Mucosa of descending colon (tissue), 3 donors: ENCODE data around the gene LEAP2. TPM values are rescaled to one million over a fixed set of nuclear protein-coding genes. Genes with fewer than 3 reads are reported as not detected.
"Not testable (repeated sequence)": the region's sequence is repeated elsewhere in the genome, so short reads cannot be mapped to it uniquely, and the experiment has no call there.

ENCODE experiments used
- ATAC-seq: fragments of 200-7000 bp; cut with Tn5 transposase; one replicate; pipeline ENCODE4 v1.9.1; 2020; ENCODE audit warnings: mild to moderate bottlenecking, moderate library complexity
- DNase-seq, 3 donors: peaks; one replicate each; pipeline ENCODE4 v3.0.0-alpha.2; 2020
- H3K36me3 ChIP-seq: fragments of 200-600 bp; one replicate; pipeline ENCODE4 v1.8.0; 2021; ENCODE audit warnings: low read depth, mild to moderate bottlenecking
- H3K4me1 ChIP-seq: fragments of 200-600 bp; one replicate; pipeline ENCODE4 v1.8.0; 2021; ENCODE audit warnings: low read depth, mild to moderate bottlenecking
- H3K4me3 ChIP-seq: fragments of 200-600 bp; one replicate; pipeline ENCODE4 v1.8.0; 2021; ENCODE audit warnings: mild to moderate bottlenecking
- H3K9me3 ChIP-seq: fragments of 200-600 bp; one replicate; pipeline ENCODE4 v1.8.0; 2021; ENCODE audit warnings: mild to moderate bottlenecking
- intact Hi-C, 2 donors: fragments of 100-400 bp; cut with DNase I in 1 of 2; cut with micrococcal nuclease in 1 of 2; formaldehyde crosslinking; loops; one replicate each; pipeline versions ENCODE4 v1.11.0 to v1.11.1; 2022; cut with DNase I, micrococcal nuclease
- total RNA-seq, 3 donors: library from RNA; stranded (reverse); fragmentation: NEBNext Ultra II Directional in 2 of 3; extraction: Animal tissue kit (Norgen Biotek cat#: 25700) in 2 of 3; gene quantifications; one replicate each; pipeline versions ENCODE4 v1.2.1 to v1.2.4, GENCODE V29; 2021 to 2023
- TF ChIP-seq, protein P1 (sequence below): fragments of 200-600 bp; IDR thresholded peaks from one replicate; pipeline ENCODE4 v1.8.0; 2022; ENCODE audit warnings: antibody characterized with exemption, mild to moderate bottlenecking
- donor health status: DM: no; HTN: no; CAD: no; lungs with moderate emphysema.
- donor health status: DM: no; HTN: no; CAD: no.
- donor health status: DM: no; HTN: yes; CAD: no.

Gene LEAP2
- total RNA-seq, 3 donors from 2014 or later: 2.9 to 9.9 (median 3.8) TPM

DNA sequence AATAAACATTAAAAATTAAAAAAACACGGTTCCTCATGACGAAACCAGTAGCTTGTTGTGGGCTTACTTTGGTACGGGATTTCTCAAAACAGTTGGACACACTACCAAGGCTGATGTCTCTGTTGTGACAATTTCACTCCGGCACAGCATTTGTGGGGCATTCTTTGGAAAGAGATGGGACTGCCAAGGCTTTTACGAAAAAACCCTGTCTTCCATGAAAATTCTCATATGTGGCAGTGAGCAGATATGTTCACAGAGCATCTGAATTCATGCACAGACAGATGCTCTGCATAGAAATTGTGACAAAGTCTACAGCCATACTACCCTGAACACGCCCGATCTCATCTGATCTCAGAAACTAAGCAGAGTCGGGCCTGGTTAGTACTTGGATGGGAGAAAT, 25.2 kb upstream of the LEAP2 start:
- intact Hi-C loops: no loop called here
- Histone ChIP-seq H3K4me1 (no peaks in the 10 kb centered on the region), H3K36me3 (no peaks in the 10 kb centered on the region), H3K4me3 (no peak overlapping the region), H3K9me3 (no peaks in the 10 kb centered on the region)
- no peak for ATAC-seq
- DNase-seq: no peak
- TF ChIP-seq, protein P1, sequence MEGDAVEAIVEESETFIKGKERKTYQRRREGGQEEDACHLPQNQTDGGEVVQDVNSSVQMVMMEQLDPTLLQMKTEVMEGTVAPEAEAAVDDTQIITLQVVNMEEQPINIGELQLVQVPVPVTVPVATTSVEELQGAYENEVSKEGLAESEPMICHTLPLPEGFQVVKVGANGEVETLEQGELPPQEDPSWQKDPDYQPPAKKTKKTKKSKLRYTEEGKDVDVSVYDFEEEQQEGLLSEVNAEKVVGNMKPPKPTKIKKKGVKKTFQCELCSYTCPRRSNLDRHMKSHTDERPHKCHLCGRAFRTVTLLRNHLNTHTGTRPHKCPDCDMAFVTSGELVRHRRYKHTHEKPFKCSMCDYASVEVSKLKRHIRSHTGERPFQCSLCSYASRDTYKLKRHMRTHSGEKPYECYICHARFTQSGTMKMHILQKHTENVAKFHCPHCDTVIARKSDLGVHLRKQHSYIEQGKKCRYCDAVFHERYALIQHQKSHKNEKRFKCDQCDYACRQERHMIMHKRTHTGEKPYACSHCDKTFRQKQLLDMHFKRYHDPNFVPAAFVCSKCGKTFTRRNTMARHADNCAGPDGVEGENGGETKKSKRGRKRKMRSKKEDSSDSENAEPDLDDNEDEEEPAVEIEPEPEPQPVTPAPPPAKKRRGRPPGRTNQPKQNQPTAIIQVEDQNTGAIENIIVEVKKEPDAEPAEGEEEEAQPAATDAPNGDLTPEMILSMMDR: no peak

- H3K4me3 ChIP-seq: no peak overlapping the region
- no peaks in the 10 kb centered on the region for H3K36me3 ChIP-seq
- DNase-seq (no peak), ATAC-seq (no peak)
- TF ChIP-seq, protein P1: no peak
- intact Hi-C loops: no loop called here
- no peaks in the 10 kb centered on the region for H3K9me3 ChIP-seq
- H3K4me1 ChIP-seq: no peaks in the 10 kb centered on the region
These were observed 24.1 kb upstream of the LEAP2 start for GRCh38 chr5:132849347-132849746.

GRCh38 chr5:132850066-132850465, 23.4 kb upstream of the LEAP2 start:
- Histone ChIP-seq H3K4me1 (no peaks in the 10 kb centered on the region), H3K9me3 (no peaks in the 10 kb centered on the region), H3K4me3 (no peak overlapping the region), H3K36me3 (no peaks in the 10 kb centered on the region)
- TF ChIP-seq, protein P1: no peak
- ATAC-seq: no peak
- no peak for DNase-seq
- intact Hi-C loops: no loop called here

GRCh38 chr5:132853323-132853722, 20.1 kb upstream of the LEAP2 start:
- Histone ChIP-seq H3K4me1 (no peaks in the 10 kb centered on the region), H3K4me3 (no peak overlapping the region), H3K9me3 (no peaks in the 10 kb centered on the region), H3K36me3 (no peaks in the 10 kb centered on the region)
- TF ChIP-seq, protein P1: no peak
- intact Hi-C loops: no loop called here
- ATAC-seq (no peak), DNase-seq (no peak)

- intact Hi-C loops: no loop called here
- H3K4me1 ChIP-seq: no peaks in the 10 kb centered on the region
- TF ChIP-seq, protein P1: no peak
- H3K9me3 ChIP-seq: no peaks in the 10 kb centered on the region
- no peak for ATAC-seq
- DNase-seq: no peak
- H3K36me3 ChIP-seq: no peaks in the 10 kb centered on the region
- H3K4me3 ChIP-seq: no peak overlapping the region
These were observed 19.7 kb upstream of the LEAP2 start for GRCh38 chr5:132853790-132854189.

- Histone ChIP-seq H3K4me1 (no peaks in the 10 kb centered on the region), H3K4me3 (no peak overlapping the region), H3K9me3 (no peaks in the 10 kb centered on the region), H3K36me3 (no peaks in the 10 kb centered on the region)
- intact Hi-C loops: no loop called here
- ATAC-seq (no peak), DNase-seq (no peak)
- TF ChIP-seq, protein P1: no peak
These were observed 19.2 kb upstream of the LEAP2 start for GRCh38 chr5:132854301-132854700.

- H3K9me3 ChIP-seq, intact Hi-C loops, H3K36me3 ChIP-seq, DNase-seq, ATAC-seq, H3K4me3 ChIP-seq, H3K4me1 ChIP-seq: not testable (repeated sequence)
These were observed 18.5 kb upstream of the LEAP2 start for GRCh38 chr5:132854992-132855391.
